ENCODE results near the gene SPDYC. TPM values are rescaled to one million over a fixed set of nuclear protein-coding genes. Genes with fewer than 3 reads are reported as not detected.

The SPDYC gene
- total and polyA plus RNA-seq, 11 donors, result not detected

- Histone ChIP-seq H3K27ac (no peak overlapping the region), H3K9me3 (no peaks in the 10 kb centered on the region), H3K36me3 (peaks cover 0 to 30% (median 25%) of the 10 kb centered on the region in 9 donors), H3K27me3 (no peaks in the 10 kb centered on the region), H3K4me3 (no peak overlapping the region), H3K4me1 (peaks cover 0 to 13% (median 0%) of the 10 kb centered on the region in 12 donors)
- no peak for ATAC-seq
- DNase-seq, result no peak
- intact Hi-C loops (cut with DNase I), result no loop called here
- TF ChIP-seq CTCF (IDR thresholded peaks at IDR 0.05) (no peak), POLR2A (IDR thresholded peaks at IDR 0.05) (no peak)
- WGBS, 4 donors, result 79 to 88% (median 84%) methylated on average over 8 to 16 of the region's 16 CpGs
Measured at GRCh38 chr11:65214212-65214845, 44.3 kb downstream of the SPDYC start.

GRCh38 chr11:65215441-65216076 is 45.5 kb downstream of the SPDYC start:
- WGBS, 4 donors, result 90 to 95% (median 91%) methylated on average over 24 of the region's 24 CpGs
- DNase-seq, result no peak
- TF ChIP-seq CTCF (IDR thresholded peaks at IDR 0.05) (no peak), POLR2A (IDR thresholded peaks at IDR 0.05) (no peak)

GRCh38 chr11:65216830-65217229 is 46.8 kb downstream of the SPDYC start:
- Histone ChIP-seq H3K36me3 (peaks cover 0 to 5% (median under 1%) of the 10 kb centered on the region in 9 donors), H3K9me3 (no peaks in the 10 kb centered on the region), H3K27ac (no peak overlapping the region), H3K27me3 (no peaks in the 10 kb centered on the region), H3K4me3 (no peak overlapping the region), H3K4me1 (peaks cover 0 to 16% (median 0%) of the 10 kb centered on the region in 12 donors)
- DNase-seq (no peak), ATAC-seq (no peak)
- TF ChIP-seq CTCF (IDR thresholded peaks at IDR 0.05), result no peak
- TF ChIP-seq POLR2A (IDR thresholded peaks at IDR 0.05), result no peak
- 82 to 91% (median 90%) methylated on average over 6 of the region's 6 CpGs for WGBS, 4 donors
- intact Hi-C loops (cut with DNase I), result no loop called here

More at GRCh38 chr11:65215441-65216076, 45.5 kb downstream of the SPDYC start:
- intact Hi-C loops (cut with DNase I), result no loop called here
- Histone ChIP-seq H3K36me3 (peaks cover 0 to 18% (median 13%) of the 10 kb centered on the region in 9 donors), H3K27ac (no peak overlapping the region), H3K27me3 (no peaks in the 10 kb centered on the region), H3K4me3 (no peak overlapping the region), H3K4me1 (peaks cover 0 to 16% (median 0%) of the 10 kb centered on the region in 12 donors), H3K9me3 (no peaks in the 10 kb centered on the region)
- no peak for ATAC-seq
